ENCODE measurements around the gene AFAP1. TPM values are rescaled to one million over a fixed set of nuclear protein-coding genes. Genes with fewer than 3 reads are reported as not detected.

The AFAP1 gene
- polyA plus RNA-seq, 1 donor (not counting 4 experiments of a cell fraction or from before 2014, with no cell fraction given), result 7.6 TPM

DNA sequence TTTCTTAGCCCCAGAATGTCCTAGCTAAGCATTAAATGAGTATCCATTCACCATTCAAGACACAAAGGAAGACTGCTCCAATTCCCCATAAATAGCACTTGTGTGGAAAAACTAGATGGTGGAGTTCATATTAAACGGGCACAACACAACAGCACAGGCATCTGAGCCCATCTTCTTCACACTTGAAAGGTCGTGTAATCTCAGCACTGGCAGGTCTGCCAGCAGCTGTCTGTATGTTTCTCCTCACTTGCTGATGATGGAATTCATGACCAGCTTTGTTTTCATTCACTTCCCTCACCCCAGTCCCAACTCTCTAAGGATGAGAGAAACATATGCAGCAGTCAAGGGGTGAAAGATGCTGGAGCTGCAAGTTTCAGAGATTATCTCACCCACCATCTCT lies 148.7 kb downstream of the AFAP1 start:
- no peak overlapping the region for H3K4me2 ChIP-seq (ENCODE audit: control insufficient read depth, extremely low read depth, insufficient read depth, low read depth, low read length)
- H3K9me1 ChIP-seq (ENCODE audit: control insufficient read depth, extremely low read depth, insufficient read depth, low read length), result no peaks in the 10 kb centered on the region
- no peaks in the 10 kb centered on the region for H3K4me1 ChIP-seq (ENCODE audit: control insufficient read depth, extremely low read depth, insufficient read depth, low read length)
- H3K79me2 ChIP-seq (ENCODE audit: control insufficient read depth, insufficient read depth, low read length), result no peaks in the 10 kb centered on the region
- H2AFZ ChIP-seq (ENCODE audit: control insufficient read depth, low read length), result no peak overlapping the region
- FAIRE-seq (peak; percentile 17), DNase-seq (ENCODE audit: low read depth, low spot score) (no peak)
- TF ChIP-seq, protein P1, sequence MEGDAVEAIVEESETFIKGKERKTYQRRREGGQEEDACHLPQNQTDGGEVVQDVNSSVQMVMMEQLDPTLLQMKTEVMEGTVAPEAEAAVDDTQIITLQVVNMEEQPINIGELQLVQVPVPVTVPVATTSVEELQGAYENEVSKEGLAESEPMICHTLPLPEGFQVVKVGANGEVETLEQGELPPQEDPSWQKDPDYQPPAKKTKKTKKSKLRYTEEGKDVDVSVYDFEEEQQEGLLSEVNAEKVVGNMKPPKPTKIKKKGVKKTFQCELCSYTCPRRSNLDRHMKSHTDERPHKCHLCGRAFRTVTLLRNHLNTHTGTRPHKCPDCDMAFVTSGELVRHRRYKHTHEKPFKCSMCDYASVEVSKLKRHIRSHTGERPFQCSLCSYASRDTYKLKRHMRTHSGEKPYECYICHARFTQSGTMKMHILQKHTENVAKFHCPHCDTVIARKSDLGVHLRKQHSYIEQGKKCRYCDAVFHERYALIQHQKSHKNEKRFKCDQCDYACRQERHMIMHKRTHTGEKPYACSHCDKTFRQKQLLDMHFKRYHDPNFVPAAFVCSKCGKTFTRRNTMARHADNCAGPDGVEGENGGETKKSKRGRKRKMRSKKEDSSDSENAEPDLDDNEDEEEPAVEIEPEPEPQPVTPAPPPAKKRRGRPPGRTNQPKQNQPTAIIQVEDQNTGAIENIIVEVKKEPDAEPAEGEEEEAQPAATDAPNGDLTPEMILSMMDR (optimal IDR thresholded peaks at IDR 0.05 in 1 of 3, IDR thresholded peaks at IDR 0.05 in 1 of 3, conservative IDR thresholded peaks at IDR 0.05 in 1 of 3; ENCODE audit: extremely low read depth in 1 of 3, insufficient read depth in 2 of 3, low read length in 3 of 3), result no peak
- TF ChIP-seq EZH2 (IDR thresholded peaks at IDR 0.05; ENCODE audit: low read length), result no peak
- H3K4me3 ChIP-seq (ENCODE audit: control insufficient read depth in 2 of 3, extremely low read depth in 1 of 3, insufficient read depth in 2 of 3, low read depth in 1 of 3, low read length in 3 of 3), result no peak overlapping the region
- dilution Hi-C loops (cut with MboI; ENCODE audit: extremely low pct_ligation_motif_present, low sequenced_read_pairs), result no loop called here
- H3K9me3 ChIP-seq (ENCODE audit: control insufficient read depth, low read depth, low read length), result no peaks in the 10 kb centered on the region
- peaks cover 9 to 22% of the 10 kb centered on the region in 2 experiments for H3K36me3 ChIP-seq (ENCODE audit: control insufficient read depth in 2 of 2, extremely low read depth in 1 of 2, insufficient read depth in 2 of 2, low read length in 2 of 2)
- no peaks in the 10 kb centered on the region for H3K27me3 ChIP-seq (ENCODE audit: control insufficient read depth, extremely low read depth, insufficient read depth, low read length)
- no peaks in the 10 kb centered on the region for H4K20me1 ChIP-seq (ENCODE audit: control insufficient read depth, extremely low read depth, insufficient read depth, low read length)
- H3K27ac ChIP-seq (ENCODE audit: control insufficient read depth, insufficient read depth, low read length), result no peak overlapping the region
- H3K9ac ChIP-seq (ENCODE audit: control insufficient read depth, extremely low read depth, insufficient read depth, low read length), result no peak overlapping the region

DNA sequence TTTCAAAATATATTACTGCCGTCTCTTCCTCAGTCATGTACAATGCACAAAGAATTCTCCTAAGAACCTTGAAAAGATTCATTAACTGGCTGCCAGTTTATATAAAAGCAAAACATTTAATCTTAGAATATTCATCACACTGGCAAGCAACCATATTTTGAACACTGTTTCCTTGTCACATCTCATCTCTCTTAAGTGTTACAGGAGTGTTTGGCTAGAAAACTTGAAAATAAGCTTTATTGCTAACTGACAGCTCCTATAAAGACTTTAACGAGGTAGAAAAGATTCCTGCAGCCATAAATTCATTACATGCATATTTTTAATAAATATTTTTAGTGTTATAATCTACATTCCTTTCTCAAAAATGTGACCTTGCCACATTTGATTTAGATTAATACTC lies 149.6 kb downstream of the AFAP1 start:
- no peaks in the 10 kb centered on the region for H4K20me1 ChIP-seq (ENCODE audit: control insufficient read depth, extremely low read depth, insufficient read depth, low read length)
- FAIRE-seq (no peak), DNase-seq (ENCODE audit: low read depth, low spot score) (no peak)
- no peaks in the 10 kb centered on the region for H3K9me3 ChIP-seq (ENCODE audit: control insufficient read depth, low read depth, low read length)
- H3K9ac ChIP-seq (ENCODE audit: control insufficient read depth, extremely low read depth, insufficient read depth, low read length), result no peak overlapping the region
- H3K4me3 ChIP-seq (ENCODE audit: control insufficient read depth in 2 of 3, extremely low read depth in 1 of 3, insufficient read depth in 2 of 3, low read depth in 1 of 3, low read length in 3 of 3), result no peak overlapping the region
- no peaks in the 10 kb centered on the region for H3K27me3 ChIP-seq (ENCODE audit: control insufficient read depth, extremely low read depth, insufficient read depth, low read length)
- H3K4me2 ChIP-seq (ENCODE audit: control insufficient read depth, extremely low read depth, insufficient read depth, low read depth, low read length), result no peak overlapping the region
- peaks cover 9 to 27% of the 10 kb centered on the region in 2 experiments for H3K36me3 ChIP-seq (ENCODE audit: control insufficient read depth in 2 of 2, extremely low read depth in 1 of 2, insufficient read depth in 2 of 2, low read length in 2 of 2)
- TF ChIP-seq EZH2 (IDR thresholded peaks at IDR 0.05; ENCODE audit: low read length), result no peak
- TF ChIP-seq, protein P1 (optimal IDR thresholded peaks at IDR 0.05 in 1 of 3, IDR thresholded peaks at IDR 0.05 in 1 of 3, conservative IDR thresholded peaks at IDR 0.05 in 1 of 3; ENCODE audit: extremely low read depth in 1 of 3, insufficient read depth in 2 of 3, low read length in 3 of 3), result no peak
- H3K79me2 ChIP-seq (ENCODE audit: control insufficient read depth, insufficient read depth, low read length), result no peaks in the 10 kb centered on the region
- no peaks in the 10 kb centered on the region for H3K4me1 ChIP-seq (ENCODE audit: control insufficient read depth, extremely low read depth, insufficient read depth, low read length)
- no peak overlapping the region for H2AFZ ChIP-seq (ENCODE audit: control insufficient read depth, low read length)
- dilution Hi-C loops (cut with MboI; ENCODE audit: extremely low pct_ligation_motif_present, low sequenced_read_pairs), result no loop called here
- no peak overlapping the region for H3K27ac ChIP-seq (ENCODE audit: control insufficient read depth, insufficient read depth, low read length)
- H3K9me1 ChIP-seq (ENCODE audit: control insufficient read depth, extremely low read depth, insufficient read depth, low read length), result no peaks in the 10 kb centered on the region
